Ishikawa (cell line): ENCODE data around the gene MAP3K5.

Source experiments
- CEBPB ChIP-seq: IDR thresholded peaks from 2 replicates; pipeline ENCODE4 v1.6.1; 2012
- CREB1 ChIP-seq: IDR thresholded peaks from 2 replicates; pipeline ENCODE4 v1.6.1; 2012; ENCODE audit warnings: low read depth
- EGR1 ChIP-seq: IDR thresholded peaks from 2 replicates; pipeline ENCODE4 v1.6.1; 2012
- EP300 ChIP-seq: IDR thresholded peaks from 2 replicates; pipeline ENCODE4 v1.6.1; 2012; ENCODE audit warnings: borderline replicate concordance
- FOXM1 ChIP-seq: IDR thresholded peaks from 2 replicates; pipeline ENCODE4 v1.6.1; 2012; ENCODE audit warnings: low read depth, borderline replicate concordance
- MAX ChIP-seq: IDR thresholded peaks from 2 replicates; pipeline ENCODE4 v1.6.1; 2012
- NFIC ChIP-seq: IDR thresholded peaks from 2 replicates; pipeline ENCODE4 v1.6.1; 2012
- RAD21 ChIP-seq: IDR thresholded peaks from 2 replicates; pipeline ENCODE4 v1.6.1; 2012; ENCODE audit warnings: low read depth
- REST ChIP-seq: IDR thresholded peaks from 2 replicates; pipeline ENCODE4 v1.6.1; 2012; ENCODE audit warnings: low read depth, mild to moderate bottlenecking
- TAF1 ChIP-seq: IDR thresholded peaks from 2 replicates; pipeline ENCODE4 v1.6.1; 2012; ENCODE audit warnings: low read depth, mild to moderate bottlenecking
- TCF12 ChIP-seq: IDR thresholded peaks from 2 replicates; pipeline ENCODE4 v1.6.1; 2012; ENCODE audit warnings: low read depth
- TEAD4 ChIP-seq: IDR thresholded peaks from 2 replicates; pipeline ENCODE4 v1.6.1; 2012
- USF1 ChIP-seq: IDR thresholded peaks from 2 replicates; pipeline ENCODE4 v1.6.1; 2012
- YY1 ChIP-seq: IDR thresholded peaks from 2 replicates; pipeline ENCODE4 v1.6.1; 2012; ENCODE audit warnings: low read depth
- ZBTB7A ChIP-seq: IDR thresholded peaks from 2 replicates; pipeline ENCODE4 v1.6.1; 2012; ENCODE audit warnings: low read depth

Gene MAP3K5

GRCh38 chr6:136762022-136762975, 30.0 kb downstream of the MAP3K5 start:
- TF ChIP-seq RAD21: no peak
- TF ChIP-seq CEBPB: no peak
- no peak for TF ChIP-seq TAF1
- no peak for TF ChIP-seq EP300
- TF ChIP-seq EGR1: no peak
- no peak for TF ChIP-seq TCF12
- TF ChIP-seq FOXM1: no peak
- TF ChIP-seq TEAD4: no peak
- no peak for TF ChIP-seq CREB1
- no peak for TF ChIP-seq USF1
- no peak for TF ChIP-seq YY1
- no peak for TF ChIP-seq NFIC
- TF ChIP-seq ZBTB7A: no peak
- no peak for TF ChIP-seq MAX
- TF ChIP-seq REST: no peak

- TF ChIP-seq NFIC: no peak
- no peak for TF ChIP-seq TEAD4
- no peak for TF ChIP-seq TAF1
- no peak for TF ChIP-seq FOXM1
- TF ChIP-seq USF1: no peak
- TF ChIP-seq CREB1: no peak
- no peak for TF ChIP-seq EGR1
- no peak for TF ChIP-seq YY1
- TF ChIP-seq ZBTB7A: no peak
- TF ChIP-seq TCF12: no peak
- TF ChIP-seq RAD21: no peak
- no peak for TF ChIP-seq CEBPB
- no peak for TF ChIP-seq EP300
- TF ChIP-seq REST: no peak
- no peak for TF ChIP-seq MAX
Measured at GRCh38 chr6:136761227-136761922, 30.9 kb downstream of the MAP3K5 start.

GRCh38 chr6:136757150-136757549, 35.1 kb downstream of the MAP3K5 start:
- TF ChIP-seq YY1 (no peak), TAF1 (no peak), CEBPB (no peak), EP300 (no peak), ZBTB7A (no peak), NFIC (no peak), TCF12 (no peak)

- TF ChIP-seq EP300: no peak
- no peak for TF ChIP-seq MAX
- TF ChIP-seq RAD21: no peak
- TF ChIP-seq TCF12: no peak
- no peak for TF ChIP-seq CREB1
- TF ChIP-seq REST: no peak
Measured at GRCh38 chr6:136754820-136755219, 37.5 kb downstream of the MAP3K5 start.
